OCI-LY3 (cell line): ENCODE measurements around the gene PDE4D.

Source experiments
- CTCF ChIP-seq: fragments of 200-600, 300-600 bp; sonication (generic); IDR thresholded peaks from 2 replicates; pipeline ENCODE4 v1.5.1; 2014; ENCODE audit warnings: antibody characterized with exemption, low read length, low read depth
- EZH2phosphoT487 ChIP-seq: fragments of 200-600 bp; shearing (Covaris generic); IDR thresholded peaks from 2 replicates; pipeline ENCODE4 v1.6.1; 2018; ENCODE audit warnings: antibody characterized with exemption, mixed run types, low read depth

- TF ChIP-seq CTCF (no peak), EZH2phosphoT487 (no peak)
Observed at GRCh38 chr5:59792983-59793585, 100.4 kb downstream of the PDE4D start.
